Measurements from ENCODE around the gene PDGFRB.

The PDGFRB gene

GRCh38 chr5:150147670-150148069 lies 8.0 kb downstream of the PDGFRB start:
- TF ChIP-seq CTCF (conservative IDR thresholded peaks at IDR 0.05): no peak
- no peak overlapping the region for H3K27ac ChIP-seq

DNA sequence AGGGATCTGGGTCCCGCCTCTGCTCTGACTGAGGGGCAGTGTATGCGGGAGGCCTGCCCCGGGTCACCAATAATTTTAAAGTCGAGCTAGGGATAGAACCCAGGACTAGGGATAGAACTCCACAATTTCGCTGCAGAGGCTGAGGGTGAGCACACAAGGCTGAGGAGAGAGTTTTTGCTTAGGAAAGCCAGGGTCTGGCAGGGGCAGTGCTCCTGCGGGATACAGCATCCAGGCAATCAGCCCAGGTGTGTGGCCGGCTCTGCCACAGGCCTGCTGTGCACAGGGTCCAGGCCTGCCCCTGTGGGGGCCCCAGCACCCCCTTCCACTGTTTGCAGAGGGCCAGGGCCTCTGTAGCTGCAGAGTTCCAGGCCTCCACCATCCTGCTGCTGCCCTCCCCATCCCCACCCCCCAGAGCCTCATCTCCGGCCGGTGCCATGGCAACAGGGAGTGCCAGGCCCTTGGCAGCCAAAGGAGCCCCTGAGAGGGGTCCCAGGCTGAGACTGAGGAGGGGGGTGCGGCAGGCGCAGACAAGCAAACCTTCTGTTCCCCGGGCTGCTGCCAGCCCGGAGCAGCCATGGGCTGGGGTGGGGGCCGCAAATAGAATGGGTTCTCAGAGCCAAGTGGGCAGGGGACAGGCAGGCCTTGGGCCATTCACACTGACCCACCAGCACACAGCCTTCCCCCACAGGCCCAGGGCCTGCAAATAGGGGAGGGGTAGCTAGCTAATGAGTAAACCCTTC lies 8.6 kb downstream of the PDGFRB start:
- TF ChIP-seq CTCF (conservative IDR thresholded peaks at IDR 0.05): no peak
- no peak overlapping the region for H3K27ac ChIP-seq

DNA sequence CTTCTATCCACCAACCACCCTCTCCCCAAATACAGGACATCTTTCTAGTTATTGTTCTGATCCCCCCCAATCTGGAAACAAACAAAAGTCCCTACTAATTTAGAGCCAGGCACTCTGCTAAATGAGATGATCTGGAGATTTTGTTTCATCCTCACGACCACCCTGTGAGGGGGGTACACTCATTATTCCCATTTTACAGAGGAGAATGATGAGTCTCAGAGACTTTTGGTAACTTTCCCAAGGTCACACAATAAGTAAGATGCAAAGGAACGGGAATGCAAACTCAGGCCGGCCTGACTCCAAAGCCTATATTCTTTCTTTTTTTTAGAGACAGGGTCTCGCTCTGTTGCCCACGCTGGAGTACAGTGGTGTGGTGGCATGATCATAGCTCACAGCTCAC lies 9.4 kb downstream of the PDGFRB start:
- TF ChIP-seq CTCF (conservative IDR thresholded peaks at IDR 0.05): no peak
- H3K27ac ChIP-seq: no peak overlapping the region

DNA sequence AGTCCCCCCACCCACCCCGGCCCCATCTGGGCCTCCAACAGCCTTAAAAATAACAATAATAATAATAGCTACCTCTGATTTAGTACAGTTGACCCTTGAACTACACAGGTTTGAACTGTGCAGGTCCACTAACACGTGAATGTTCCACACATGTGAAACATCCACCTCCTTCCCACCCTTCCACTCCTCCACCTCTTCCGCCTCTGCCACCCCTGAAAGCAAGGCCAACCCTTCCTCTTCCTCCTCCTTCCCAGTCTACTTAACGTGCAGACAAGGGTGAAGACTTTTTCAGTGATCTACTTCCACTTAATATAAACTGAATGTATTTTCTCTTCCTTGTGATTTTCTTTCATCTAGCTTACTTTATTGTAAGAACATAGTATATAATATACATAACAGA lies 10.8 kb downstream of the PDGFRB start:
- TF ChIP-seq CTCF (conservative IDR thresholded peaks at IDR 0.05): no peak
- no peak overlapping the region for H3K27ac ChIP-seq

DNA sequence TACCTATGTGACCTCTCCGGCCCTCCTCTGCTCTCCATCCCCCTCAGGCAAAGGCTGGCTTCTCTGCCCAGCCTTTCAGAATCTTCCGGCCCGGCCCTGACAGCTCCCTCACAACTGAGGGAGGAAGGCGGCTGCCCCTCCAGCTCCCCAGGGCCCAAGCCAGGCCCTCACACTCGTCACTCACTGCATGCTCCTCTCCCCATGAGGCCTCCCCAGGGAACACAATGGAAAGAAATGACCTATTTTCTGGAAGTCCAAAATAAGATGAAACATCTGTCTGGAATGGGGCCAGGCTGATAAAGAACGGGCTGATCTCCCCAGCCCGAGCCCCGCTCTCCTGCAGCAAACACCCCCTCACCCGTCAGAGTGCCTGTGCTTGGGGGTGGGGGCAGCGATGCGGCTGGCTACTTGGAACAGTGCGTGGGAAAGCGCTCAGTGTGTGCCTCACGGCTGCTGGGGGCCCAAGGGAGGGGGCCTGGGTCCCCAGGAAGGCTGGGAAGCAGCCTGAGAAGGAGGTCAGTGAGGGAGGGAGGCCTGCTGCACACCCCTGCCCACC lies 11.3 kb downstream of the PDGFRB start:
- TF ChIP-seq CTCF (conservative IDR thresholded peaks at IDR 0.05): no peak
- no peak overlapping the region for H3K27ac ChIP-seq

GRCh38 chr5:150143350-150144245 lies 12.0 kb downstream of the PDGFRB start:
- no peak for TF ChIP-seq CTCF (conservative IDR thresholded peaks at IDR 0.05)
- H3K27ac ChIP-seq: no peak overlapping the region

- H3K27ac ChIP-seq: no peak overlapping the region
- TF ChIP-seq CTCF (conservative IDR thresholded peaks at IDR 0.05): no peak
Observed at GRCh38 chr5:150142959-150143349, 12.7 kb downstream of the PDGFRB start.

Data from VCaP (cell line).